Mesenchymal stem cell (in vitro differentiated cells and primary cell): ENCODE results near the gene INSRR.

Experiments
- DNase-seq: peaks from one replicate; pipeline ENCODE4 v3.0.0-alpha.2; 2013
- H2AFZ ChIP-seq: one replicate; pipeline ENCODE4 v1.6.1; 2013; ENCODE audit warnings: low read depth, mild to moderate bottlenecking, control low read depth, inconsistent platforms, low read length, moderate library complexity
- H2AK5ac ChIP-seq: 2 replicates; pipeline ENCODE4 v1.6.1; 2013; ENCODE audit warnings: low read length, moderate library complexity, mild to moderate bottlenecking, inconsistent platforms; ENCODE audit not compliant: severe bottlenecking
- H2BK120ac ChIP-seq: one replicate; pipeline ENCODE4 v1.6.1; 2013; ENCODE audit warnings: low read depth, mild to moderate bottlenecking, inconsistent platforms, low read length, moderate library complexity
- H2BK12ac ChIP-seq, 2 experiments: one replicate each; pipeline ENCODE4 v1.6.1; 2013; ENCODE audit warnings: inconsistent platforms in 2 of 2, low read length in 2 of 2, mild to moderate bottlenecking in 2 of 2, moderate library complexity in 2 of 2, control low read depth in 1 of 2
- H2BK15ac ChIP-seq: one replicate; pipeline ENCODE4 v1.6.1; 2013; ENCODE audit warnings: mild to moderate bottlenecking, low read depth, inconsistent platforms; ENCODE audit not compliant: poor library complexity, severe bottlenecking
- H2BK5ac ChIP-seq: 2 replicates; pipeline ENCODE4 v1.6.1; 2013; ENCODE audit warnings: low read depth, mild to moderate bottlenecking, low read length, control low read depth, inconsistent platforms; ENCODE audit not compliant: poor library complexity, severe bottlenecking
- H3K14ac ChIP-seq, 2 experiments: one replicate each; pipeline ENCODE4 v1.6.1; 2013; ENCODE audit warnings: inconsistent platforms in 2 of 2, low read length in 2 of 2, control low read depth in 1 of 2, mild to moderate bottlenecking in 1 of 2, moderate library complexity in 1 of 2
- H3K18ac ChIP-seq, 2 experiments: one replicate each; pipeline ENCODE4 v1.6.1; 2013; ENCODE audit warnings: inconsistent platforms in 2 of 2, low read length in 2 of 2, control low read depth in 1 of 2, low read depth in 1 of 2, mild to moderate bottlenecking in 1 of 2
- H3K23ac ChIP-seq, 2 experiments: one replicate each; pipeline ENCODE4 v1.6.1; 2013; ENCODE audit warnings: inconsistent platforms in 2 of 2, low read length in 2 of 2, mild to moderate bottlenecking in 2 of 2, moderate library complexity in 2 of 2, control low read depth in 1 of 2
- H3K27ac ChIP-seq: 2 replicates; pipeline ENCODE4 v1.5.1; 2013; ENCODE audit warnings: mild to moderate bottlenecking, moderate library complexity, low read length, control low read depth, inconsistent platforms; ENCODE audit not compliant: poor library complexity, severe bottlenecking
- H3K27me3 ChIP-seq, 2 experiments: 2 replicates each; pipeline versions ENCODE4 v1.6.1 to v1.7.0; 2013; ENCODE audit warnings: low read length in 2 of 2, mild to moderate bottlenecking in 2 of 2, moderate library complexity in 2 of 2, control low read depth in 1 of 2, inconsistent platforms in 1 of 2; ENCODE audit not compliant: control insufficient read depth in 1 of 2, insufficient read depth in 1 of 2
- H3K36me3 ChIP-seq, 2 experiments: 2 replicates each; pipeline versions ENCODE4 v1.6.1 to v1.7.0; 2013; ENCODE audit warnings: low read length in 2 of 2, control low read depth in 1 of 2, inconsistent platforms in 1 of 2, low read depth in 1 of 2, mild to moderate bottlenecking in 1 of 2; ENCODE audit not compliant: insufficient read depth in 2 of 2, control insufficient read depth in 1 of 2
- H3K4ac ChIP-seq, 2 experiments: one replicate each; pipeline ENCODE4 v1.6.1; 2013; ENCODE audit warnings: inconsistent platforms in 2 of 2, low read length in 2 of 2, mild to moderate bottlenecking in 2 of 2, moderate library complexity in 2 of 2, control low read depth in 1 of 2, low read depth in 1 of 2
- H3K4me1 ChIP-seq: 2 replicates; pipeline ENCODE4 v1.6.1; 2013; ENCODE audit warnings: low read depth, low read length, control low read depth; ENCODE audit not compliant: control insufficient read depth, insufficient read depth
- H3K4me2 ChIP-seq: 2 replicates; pipeline ENCODE4 v1.6.1; 2013; ENCODE audit warnings: low read length, mild to moderate bottlenecking, inconsistent platforms; ENCODE audit not compliant: poor library complexity, severe bottlenecking
- H3K4me3 ChIP-seq, 2 experiments: 2 replicates each; pipeline versions ENCODE4 v1.5.1 to v1.7.0; 2013; ENCODE audit warnings: low read length in 2 of 2, mild to moderate bottlenecking in 2 of 2, control low read depth in 1 of 2, low read depth in 1 of 2; ENCODE audit not compliant: insufficient read depth in 1 of 2
- H3K79me1 ChIP-seq: replicated peaks from 2 replicates; pipeline ENCODE4 v1.6.1; 2013; ENCODE audit warnings: mild to moderate bottlenecking, control low read depth, low read length, inconsistent platforms; ENCODE audit not compliant: poor library complexity, severe bottlenecking
- H3K9ac ChIP-seq: 2 replicates; pipeline ENCODE4 v1.7.0; 2013; ENCODE audit warnings: mild to moderate bottlenecking, low read length, moderate library complexity
- H3K9me3 ChIP-seq: 2 replicates; pipeline ENCODE4 v1.7.0; 2013; ENCODE audit warnings: mild to moderate bottlenecking, low read length; ENCODE audit not compliant: control insufficient read depth
- H4K8ac ChIP-seq: one replicate; pipeline ENCODE4 v1.6.1; 2013; ENCODE audit warnings: inconsistent platforms, mild to moderate bottlenecking, low read length, moderate library complexity
- H4K91ac ChIP-seq: one replicate; pipeline ENCODE4 v1.6.1; 2013; ENCODE audit warnings: mild to moderate bottlenecking, low read length, inconsistent platforms
- WGBS: methylation state at CpG from one replicate; pipeline ENCODE4 v1.1.7; 2013; ENCODE audit warnings: mixed read lengths; 5-methylcytosine and 5-hydroxymethylcytosine counted together

Gene INSRR

DNA sequence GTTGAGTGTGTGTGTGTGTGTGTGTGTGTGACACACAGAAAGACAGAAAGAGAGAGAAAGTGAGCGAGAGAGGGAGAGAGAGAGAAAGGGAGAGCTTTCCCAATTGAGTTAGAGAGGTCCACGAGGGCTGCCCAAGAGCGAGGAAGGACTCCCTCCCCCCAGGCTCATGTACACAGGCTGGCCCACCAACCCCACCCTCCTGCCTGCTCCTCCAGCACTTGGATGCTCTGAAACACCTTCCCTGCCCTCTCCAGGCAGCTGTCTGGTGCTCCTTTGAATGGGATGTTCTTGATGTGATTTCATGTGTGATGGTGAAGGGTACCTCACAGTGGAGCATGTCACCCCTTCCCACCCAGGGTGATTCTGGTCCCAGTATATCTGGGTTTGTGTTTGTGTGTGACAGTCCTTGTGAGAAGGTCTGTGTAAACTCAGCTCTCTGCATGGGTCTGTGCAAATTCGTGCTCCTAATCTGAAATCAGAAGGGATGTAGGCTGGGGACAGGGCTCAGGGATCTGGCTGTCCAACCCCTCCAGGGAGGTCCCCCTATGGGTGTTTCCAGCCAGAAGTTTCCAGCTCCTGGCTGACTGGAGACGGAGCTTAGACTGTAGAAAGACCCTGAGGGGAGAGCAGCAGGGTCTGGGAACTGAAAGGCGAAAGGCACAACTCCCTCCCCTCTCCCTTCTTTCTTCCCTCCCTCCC, 27.8 kb upstream of the INSRR start:
- H3K4me1 ChIP-seq = no peaks in the 10 kb centered on the region
- no peaks in the 10 kb centered on the region for H3K79me1 ChIP-seq
- DNase-seq = no peak
- H4K91ac ChIP-seq = no peak overlapping the region
- no peak overlapping the region for H2AK5ac ChIP-seq
- H3K4me3 ChIP-seq = no peak overlapping the region
- H3K9ac ChIP-seq = no peak overlapping the region
- no peak overlapping the region for H2BK5ac ChIP-seq
- H2BK12ac ChIP-seq = no peak overlapping the region
- H3K4ac ChIP-seq = peak overlapping the region in 1 of 2 experiments; percentile 52
- WGBS = 14% methylated on average over 2 of the region's 6 CpGs
- no peak overlapping the region for H3K18ac ChIP-seq
- H3K36me3 ChIP-seq = peaks cover 0 to 3% of the 10 kb centered on the region in 2 experiments
- no peak overlapping the region for H3K23ac ChIP-seq
- no peak overlapping the region for H3K14ac ChIP-seq
- peaks cover 60 to 70% of the 10 kb centered on the region in 2 experiments for H3K27me3 ChIP-seq
- H3K27ac ChIP-seq = no peak overlapping the region
- H4K8ac ChIP-seq = no peak overlapping the region
- no peak overlapping the region for H2BK120ac ChIP-seq
- H3K4me2 ChIP-seq = no peak overlapping the region
- no peak overlapping the region for H2AFZ ChIP-seq
- H3K9me3 ChIP-seq = no peaks in the 10 kb centered on the region
- no peak overlapping the region for H2BK15ac ChIP-seq

DNA sequence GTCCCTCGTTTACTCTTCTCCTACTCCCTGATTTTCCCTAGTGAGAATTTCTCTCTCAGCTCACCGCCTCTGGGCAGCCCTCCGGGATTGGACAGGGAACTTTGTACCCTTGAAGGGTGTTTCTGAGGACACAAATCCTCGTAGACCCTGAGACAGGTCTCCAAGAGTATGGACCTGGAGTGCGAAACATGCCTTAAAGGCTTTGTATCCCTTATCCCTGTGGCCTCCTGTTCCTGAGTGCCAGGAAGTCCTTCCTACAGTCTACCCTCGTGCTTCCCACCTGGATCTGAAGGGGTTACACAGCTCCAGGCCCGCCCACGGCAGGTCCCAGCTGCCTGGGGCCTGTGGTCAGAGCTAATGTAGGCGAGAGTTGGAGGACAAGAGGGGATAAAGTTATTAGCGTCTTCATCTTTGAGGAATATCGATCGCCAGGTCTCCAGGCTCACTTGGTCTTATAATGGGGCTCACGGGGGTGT, 27.0 kb upstream of the INSRR start:
- no peak overlapping the region for H2BK12ac ChIP-seq
- no peak overlapping the region for H3K4me2 ChIP-seq

GRCh38 chr1:156885314-156885713, 26.4 kb upstream of the INSRR start:
- no peak overlapping the region for H2BK120ac ChIP-seq
- H3K14ac ChIP-seq = no peak overlapping the region
- H3K9ac ChIP-seq = no peak overlapping the region
- peaks cover 0 to 3% of the 10 kb centered on the region in 2 experiments for H3K36me3 ChIP-seq
- no peak overlapping the region for H3K4ac ChIP-seq
- no peaks in the 10 kb centered on the region for H3K79me1 ChIP-seq
- no peak overlapping the region for H2AFZ ChIP-seq
- H3K4me2 ChIP-seq = no peak overlapping the region
- no peak overlapping the region for H4K8ac ChIP-seq
- H3K4me3 ChIP-seq = no peak overlapping the region
- H3K27me3 ChIP-seq = peaks cover 73 to 85% of the 10 kb centered on the region in 2 experiments
- WGBS = no CpG with 5 or more reads among the region's 1 CpG
- H3K23ac ChIP-seq = no peak overlapping the region
- H2BK15ac ChIP-seq = no peak overlapping the region
- H3K27ac ChIP-seq = no peak overlapping the region
- no peak overlapping the region for H4K91ac ChIP-seq
- no peak overlapping the region for H2BK12ac ChIP-seq
- DNase-seq = no peak
- no peak overlapping the region for H2AK5ac ChIP-seq
- no peak overlapping the region for H2BK5ac ChIP-seq
- H3K18ac ChIP-seq = no peak overlapping the region
- H3K9me3 ChIP-seq = no peaks in the 10 kb centered on the region
- H3K4me1 ChIP-seq = no peaks in the 10 kb centered on the region

More for the DNA sequence above, 27.0 kb upstream of the INSRR start:
- DNase-seq = no peak
- Histone ChIP-seq H3K9me3 (no peaks in the 10 kb centered on the region), H2BK5ac (no peak overlapping the region), H3K4me1 (no peaks in the 10 kb centered on the region), H4K91ac (no peak overlapping the region), H3K4me3 (no peak overlapping the region), H3K36me3 (peaks cover 0 to 3% of the 10 kb centered on the region in 2 experiments), H3K18ac (no peak overlapping the region), H2AFZ (no peak overlapping the region), H3K23ac (no peak overlapping the region), H4K8ac (no peak overlapping the region), H2AK5ac (no peak overlapping the region), H2BK15ac (no peak overlapping the region), H3K27me3 (peaks cover 68 to 79% of the 10 kb centered on the region in 2 experiments), H3K4ac (no peak overlapping the region), H2BK120ac (no peak overlapping the region), H3K79me1 (no peaks in the 10 kb centered on the region), H3K9ac (no peak overlapping the region), H3K27ac (no peak overlapping the region), H3K14ac (no peak overlapping the region)
- WGBS = 70% methylated on average over 9 of the region's 13 CpGs

DNA sequence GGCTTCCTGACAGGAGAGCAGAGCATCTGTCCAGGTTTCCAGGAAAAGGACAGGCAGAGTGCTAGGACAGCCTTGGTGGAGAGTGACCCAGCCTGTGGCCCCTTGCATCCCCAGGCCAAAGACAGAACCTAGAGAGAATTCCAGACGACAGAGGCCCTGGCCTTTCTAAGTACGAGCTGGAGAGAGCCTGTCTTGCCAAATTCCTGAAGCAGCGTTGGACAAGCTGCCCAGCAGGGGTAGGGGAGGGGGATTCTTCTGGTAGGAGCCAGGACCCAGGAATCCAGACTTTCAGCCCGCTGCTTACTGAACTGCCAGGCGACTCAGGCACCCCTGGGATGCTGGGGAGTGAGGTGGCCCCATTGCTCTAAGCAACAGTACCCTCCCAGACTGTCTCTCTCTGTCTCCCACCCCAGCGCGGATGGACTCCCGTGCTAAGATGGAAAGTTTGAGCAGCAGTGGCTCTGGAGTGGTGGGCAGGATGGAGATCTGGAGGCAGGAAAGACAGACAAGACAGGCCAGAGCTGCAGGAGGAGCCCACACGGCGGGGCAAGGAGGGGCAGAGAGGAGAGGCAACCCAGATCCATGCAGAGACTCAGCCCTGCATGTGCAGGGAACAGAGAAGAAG, 25.8 kb upstream of the INSRR start:
- Histone ChIP-seq H3K23ac (no peak overlapping the region), H4K91ac (no peak overlapping the region), H2BK12ac (no peak overlapping the region), H4K8ac (no peak overlapping the region), H2AK5ac (no peak overlapping the region), H3K4me2 (no peak overlapping the region), H2BK5ac (no peak overlapping the region), H3K36me3 (peaks cover 0 to 3% of the 10 kb centered on the region in 2 experiments), H3K79me1 (no peaks in the 10 kb centered on the region), H3K27me3 (peaks cover 78 to 90% of the 10 kb centered on the region in 2 experiments), H2BK15ac (no peak overlapping the region), H3K18ac (no peak overlapping the region), H3K27ac (no peak overlapping the region), H2AFZ (no peak overlapping the region), H3K9me3 (no peaks in the 10 kb centered on the region), H3K9ac (peak overlapping the region; percentile 11), H3K14ac (no peak overlapping the region), H3K4me1 (no peaks in the 10 kb centered on the region), H2BK120ac (no peak overlapping the region), H3K4me3 (no peak overlapping the region), H3K4ac (no peak overlapping the region)
- no peak for DNase-seq
- 27% methylated on average over 10 of the region's 10 CpGs for WGBS
